ENCODE results near the gene LSM6.

- TF ChIP-seq POLR2AphosphoS5 (IDR thresholded peaks at IDR 0.05; ENCODE audit: low read depth), result no peak
- TF ChIP-seq CTCF (IDR thresholded peaks at IDR 0.05; ENCODE audit: insufficient read depth, low read length), result no peak
- TF ChIP-seq REST (IDR thresholded peaks at IDR 0.05; ENCODE audit: insufficient replicate concordance, low read depth), result no peak
These were observed 46.8 kb downstream of the LSM6 start for GRCh38 chr4:146222313-146222712.

Data from HL-60 (cell line).